HG02642 (cell line): ENCODE measurements around the gene TMEM178B.
"Not testable (repeated sequence)": the region's sequence is repeated elsewhere in the genome, so short reads cannot be mapped to it uniquely, and the experiment has no call there.

Experiments
- ATAC-seq: cut with Tn5 transposase; IDR thresholded peaks from one replicate; pipeline ENCODE4 v1.9.1; 2021; ENCODE audit warnings: mild to moderate bottlenecking; ENCODE audit not compliant: unreplicated experiment, poor library complexity

TMEM178B gene

DNA sequence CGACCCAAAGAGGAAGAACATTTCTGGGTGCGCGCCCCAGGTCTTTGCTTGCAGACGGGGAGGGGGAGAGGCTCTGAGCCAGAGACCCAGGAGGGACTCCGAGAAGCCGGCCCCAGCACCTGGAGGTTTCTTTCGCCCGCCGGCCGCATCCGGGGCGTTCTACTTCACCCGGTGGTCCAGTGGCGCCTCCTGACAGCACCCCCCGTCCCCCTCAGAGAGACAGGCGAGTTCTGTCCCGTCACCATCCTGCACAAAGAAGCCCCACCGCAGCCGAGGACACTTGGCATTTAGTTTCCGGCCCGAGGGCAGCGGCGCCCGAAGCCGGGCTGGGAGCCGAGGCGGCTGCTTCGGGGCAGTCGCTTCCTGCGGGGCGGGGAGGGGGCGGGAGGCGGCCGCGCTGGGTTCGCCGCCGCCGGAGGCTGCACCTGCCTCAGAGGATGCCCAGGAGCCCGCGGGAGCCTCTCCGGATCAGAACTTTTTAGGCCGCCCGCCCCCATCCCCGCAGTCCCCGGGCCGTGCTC, at the start of gene TMEM178B:
TMEM178B (plus strand) TSS at position 424 of the 521 bp plus-strand sequence.
- ATAC-seq, result no peak

DNA sequence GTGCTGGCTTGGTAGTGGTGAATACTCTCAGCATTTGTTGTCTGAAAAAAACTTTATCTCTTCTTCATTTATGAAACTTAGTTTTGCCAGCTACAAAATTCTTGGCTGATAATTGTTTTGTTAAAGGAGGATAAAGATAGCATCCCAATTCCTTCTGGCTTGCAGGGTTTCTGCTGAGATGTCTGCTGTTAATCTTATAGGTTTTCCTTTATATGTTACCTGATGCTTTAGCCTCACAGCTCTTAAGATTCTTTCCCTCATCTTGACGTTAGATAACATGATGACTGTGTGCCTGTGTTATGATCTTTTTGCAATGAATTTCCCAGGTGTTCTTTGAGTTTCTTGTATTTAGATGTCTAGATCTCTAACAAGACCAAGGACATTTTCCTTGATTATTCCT, 49.2 kb upstream of the TMEM178B start:
- no peak for ATAC-seq

DNA sequence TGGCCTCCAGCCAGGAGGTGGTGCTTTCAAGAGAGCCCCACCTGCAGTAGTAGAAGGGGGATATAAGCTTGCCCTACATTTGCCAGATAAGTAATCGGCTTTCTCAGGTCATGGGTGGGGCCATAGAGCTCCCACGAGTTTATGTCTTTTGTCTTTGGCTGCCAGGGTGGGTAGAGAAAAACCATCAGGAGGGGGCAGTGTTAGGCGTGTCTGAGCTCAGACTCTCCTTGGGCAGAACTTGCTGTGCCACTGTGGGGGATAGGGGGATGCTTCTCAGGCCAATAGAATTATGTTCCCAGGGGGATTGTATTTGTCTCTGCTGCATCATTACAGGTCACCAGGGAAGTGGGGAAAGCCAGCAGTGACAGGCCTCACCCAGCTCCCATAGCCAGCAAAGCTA, 46.8 kb upstream of the TMEM178B start:
- no peak for ATAC-seq

DNA sequence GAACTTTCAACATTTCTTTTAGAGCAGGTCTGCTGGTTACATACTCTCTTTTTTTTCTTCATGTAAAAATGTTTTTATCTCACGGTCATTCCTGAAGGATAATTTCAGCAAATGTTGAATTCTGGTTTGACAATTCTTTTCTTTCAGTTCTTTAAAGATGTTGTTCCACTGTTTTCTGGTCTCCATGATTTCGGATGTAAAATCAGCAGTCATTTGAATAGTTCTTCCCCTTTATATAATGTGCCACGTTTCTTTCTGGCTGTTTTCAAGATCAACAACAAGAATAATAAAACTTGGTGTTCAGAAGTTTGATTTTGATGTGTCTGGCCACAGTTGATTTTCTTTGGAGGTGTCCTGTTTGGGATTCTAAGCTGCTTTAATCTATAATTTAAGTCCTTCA, 45.1 kb upstream of the TMEM178B start:
- no peak for ATAC-seq

DNA sequence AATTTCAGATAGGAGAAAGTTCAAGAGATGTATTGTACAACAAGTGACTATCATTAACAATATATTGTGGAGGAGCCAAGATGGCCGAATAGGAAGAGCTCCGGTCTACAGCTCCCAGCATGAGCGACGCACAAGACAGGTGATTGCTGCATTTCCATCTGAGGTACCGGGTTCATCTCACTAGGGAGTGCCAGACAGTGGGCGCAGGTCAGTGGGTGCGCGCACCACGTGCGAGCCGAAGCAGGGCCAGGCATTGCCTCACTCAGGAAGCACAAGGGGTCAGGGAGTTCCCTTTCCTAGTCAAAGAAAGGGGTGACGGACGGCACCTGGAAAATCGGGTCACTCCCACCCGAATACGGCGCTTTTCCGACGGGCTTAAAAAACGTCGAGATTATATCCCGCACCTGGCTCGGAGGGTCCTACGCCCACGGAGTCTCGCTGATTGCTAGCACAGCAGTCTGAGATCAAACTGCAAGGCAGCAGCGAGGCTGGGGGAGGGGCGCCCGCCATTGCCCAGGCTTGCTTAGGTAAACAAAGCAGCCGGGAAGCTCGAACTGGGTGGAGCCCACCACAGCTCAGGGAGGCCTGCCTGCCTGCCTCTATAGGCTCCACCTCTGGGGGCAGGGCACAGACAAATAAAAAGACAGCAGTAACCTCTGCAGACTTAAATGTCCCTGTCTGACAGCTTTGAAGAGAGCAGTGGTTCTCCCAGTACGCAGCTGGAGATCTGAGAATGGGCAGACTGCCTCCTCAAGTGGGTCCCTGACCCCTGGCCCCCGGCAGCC, 41.1 kb upstream of the TMEM178B start:
- ATAC-seq, result not testable (repeated sequence)

DNA sequence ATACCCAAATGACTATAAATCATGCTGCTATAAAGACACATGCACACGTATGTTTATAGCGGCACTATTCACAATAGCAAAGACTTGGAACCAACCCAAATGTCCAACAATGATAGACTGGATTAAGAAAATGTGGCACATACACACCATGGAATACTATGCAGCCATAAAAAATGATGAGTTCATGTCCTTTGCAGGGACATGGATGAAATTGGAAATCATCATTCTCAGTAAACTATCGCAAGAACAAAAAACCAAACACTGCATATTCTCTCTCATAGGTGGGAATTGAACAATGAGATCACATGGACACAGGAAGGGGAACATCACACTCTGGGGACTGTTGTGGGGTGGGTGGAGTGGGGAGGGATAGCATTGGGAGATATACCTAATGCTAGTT, 35.8 kb upstream of the TMEM178B start:
- ATAC-seq, result not testable (repeated sequence)

DNA sequence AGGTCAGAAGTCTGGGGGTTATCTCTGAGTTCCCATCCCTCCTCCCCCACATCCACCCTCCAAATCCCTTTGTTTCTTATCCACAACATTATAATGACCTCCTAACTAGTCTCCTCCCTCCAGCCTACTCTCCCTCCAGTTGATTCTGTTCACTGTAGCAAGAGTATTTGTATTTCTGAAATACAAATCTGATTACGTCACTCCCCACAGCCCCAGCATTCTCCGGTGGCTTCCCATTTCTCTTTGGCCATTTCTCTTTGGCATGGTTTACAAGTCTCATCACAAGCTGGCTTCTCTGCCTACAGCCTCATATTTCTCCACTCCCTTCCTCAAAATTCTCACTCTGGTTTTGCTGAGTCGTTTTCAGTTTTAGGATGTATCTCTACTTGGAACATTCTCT, 34.5 kb upstream of the TMEM178B start:
- ATAC-seq, result no peak

DNA sequence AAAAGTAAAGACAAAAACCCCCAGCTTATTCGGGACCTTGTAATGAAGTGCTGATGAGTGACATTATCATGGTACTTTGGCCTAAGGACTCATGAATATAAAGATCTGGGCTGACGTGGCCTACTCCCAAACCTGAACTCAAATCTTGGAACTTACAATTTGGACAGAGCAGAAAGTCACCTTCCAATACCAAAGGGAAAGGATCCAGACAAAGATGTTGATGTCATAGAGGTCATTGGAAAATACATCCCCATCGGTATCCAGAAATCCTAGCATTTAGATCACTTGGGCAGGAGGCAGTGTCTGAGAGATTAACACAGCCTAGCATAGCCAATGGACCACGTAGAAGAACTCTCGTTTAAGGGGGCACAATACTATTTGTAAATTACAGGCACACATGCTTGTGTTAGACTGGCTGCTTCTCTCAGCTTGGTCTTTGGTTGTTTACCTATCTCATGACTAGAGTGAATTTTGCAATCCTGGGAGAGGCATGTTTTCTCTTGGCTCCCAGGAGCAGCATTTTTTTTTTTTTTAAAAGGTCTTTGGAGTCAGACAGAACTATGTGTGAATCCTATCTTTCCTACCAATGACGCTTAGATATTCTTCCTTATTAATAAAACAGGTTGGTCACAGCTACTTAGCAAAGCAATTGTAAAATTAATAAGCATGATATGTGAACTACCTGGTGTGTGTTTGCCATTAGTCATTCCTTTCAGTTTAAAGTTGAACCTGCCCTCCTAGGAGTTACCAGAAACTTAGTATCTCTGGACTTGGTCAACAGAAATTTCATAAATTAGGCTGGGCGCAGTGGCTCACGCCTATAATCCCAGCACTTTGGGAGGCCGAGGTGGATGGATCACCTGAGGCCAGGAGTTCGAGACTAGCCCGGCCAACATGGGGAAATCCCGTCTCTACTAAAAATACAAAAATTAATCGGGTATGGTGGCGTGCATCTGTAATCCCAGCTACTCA, 31.4 kb upstream of the TMEM178B start:
- no peak for ATAC-seq

DNA sequence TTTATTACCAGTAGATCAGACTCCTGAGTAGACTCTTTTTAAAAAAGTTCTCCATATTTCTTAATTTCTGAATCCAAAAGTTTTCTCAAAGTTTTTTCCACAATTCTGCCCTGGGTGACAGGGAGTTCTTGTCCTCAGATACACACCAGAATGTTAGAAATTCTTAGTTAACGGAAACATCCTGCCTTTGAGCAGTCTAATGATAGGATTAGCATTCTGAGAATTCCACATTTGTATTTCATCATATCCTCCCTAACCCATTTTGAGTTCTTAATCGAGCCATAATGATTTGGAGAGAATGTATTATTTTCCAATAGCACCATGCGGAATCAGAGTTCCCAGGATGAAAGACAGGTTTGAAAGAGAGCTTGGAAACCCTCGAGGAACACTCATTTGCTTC, 30.2 kb upstream of the TMEM178B start:
- no peak for ATAC-seq

DNA sequence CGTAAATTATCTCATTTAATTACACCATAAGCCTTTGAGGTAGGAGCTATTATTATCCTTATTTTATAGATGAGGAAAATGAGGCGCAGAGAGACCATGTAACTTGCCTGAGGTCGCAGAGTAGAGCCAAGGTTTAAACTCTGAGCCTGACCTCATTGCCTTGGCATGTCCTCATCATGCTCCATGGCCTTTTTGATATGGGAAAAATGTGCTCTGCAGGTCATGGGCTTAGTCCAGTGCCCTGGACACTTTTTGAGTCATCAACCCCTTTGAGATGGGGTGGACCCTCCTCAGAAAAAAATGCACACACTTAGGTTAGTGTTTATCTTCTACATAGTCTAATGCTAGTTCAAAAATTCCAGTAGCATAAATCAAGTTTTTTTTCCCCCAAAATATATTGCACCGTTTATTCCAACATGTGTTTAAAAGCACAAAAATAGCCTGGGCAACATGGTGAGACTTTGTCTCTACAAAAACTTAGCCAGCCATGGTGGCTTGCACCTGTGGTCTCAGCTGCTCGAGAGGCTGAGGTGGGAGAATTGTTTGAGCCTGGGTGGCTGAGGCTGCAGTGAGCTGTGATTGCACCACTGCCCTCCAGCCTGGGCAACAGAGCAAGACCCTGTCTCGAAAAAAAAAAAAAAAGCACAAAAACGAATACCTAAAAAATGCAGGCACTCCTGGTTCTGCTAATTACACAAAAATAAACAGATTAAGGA, 28.6 kb upstream of the TMEM178B start:
- ATAC-seq, result no peak

DNA sequence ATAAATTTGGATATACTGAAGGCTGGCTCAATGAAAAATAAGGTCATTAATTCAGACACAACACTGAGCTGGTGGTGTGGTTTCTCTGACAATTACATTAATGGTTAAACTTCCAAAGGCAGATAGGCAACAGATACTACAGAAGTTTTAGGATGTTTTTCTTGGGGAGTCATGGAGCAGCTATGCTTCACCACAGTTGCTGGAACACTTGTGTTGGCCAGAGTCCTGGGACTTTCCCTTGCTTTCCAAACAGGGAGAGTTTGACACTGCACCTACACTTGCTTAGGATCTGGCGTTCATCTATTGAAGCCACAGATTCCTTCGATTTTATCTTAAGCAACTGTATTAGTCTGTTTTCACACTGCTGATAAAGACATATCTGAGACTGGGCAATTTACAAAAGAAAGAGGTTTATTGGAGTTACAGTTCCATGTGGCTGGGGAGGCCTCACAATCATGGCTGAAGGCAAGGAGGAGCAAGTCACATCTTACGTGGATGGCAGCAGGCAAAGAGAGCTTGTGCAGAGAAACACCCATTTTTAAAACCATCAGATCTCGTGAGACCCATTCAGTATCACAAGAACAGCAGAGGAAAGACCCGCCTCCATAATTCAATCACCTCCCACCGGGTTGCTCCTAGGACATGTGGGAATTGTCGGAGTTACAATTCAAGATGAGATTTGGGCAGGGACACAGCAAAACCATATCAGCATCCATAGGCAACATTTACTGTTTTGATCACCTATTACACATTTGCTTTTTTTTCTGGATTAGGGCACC, 27.8 kb upstream of the TMEM178B start:
- no peak for ATAC-seq

DNA sequence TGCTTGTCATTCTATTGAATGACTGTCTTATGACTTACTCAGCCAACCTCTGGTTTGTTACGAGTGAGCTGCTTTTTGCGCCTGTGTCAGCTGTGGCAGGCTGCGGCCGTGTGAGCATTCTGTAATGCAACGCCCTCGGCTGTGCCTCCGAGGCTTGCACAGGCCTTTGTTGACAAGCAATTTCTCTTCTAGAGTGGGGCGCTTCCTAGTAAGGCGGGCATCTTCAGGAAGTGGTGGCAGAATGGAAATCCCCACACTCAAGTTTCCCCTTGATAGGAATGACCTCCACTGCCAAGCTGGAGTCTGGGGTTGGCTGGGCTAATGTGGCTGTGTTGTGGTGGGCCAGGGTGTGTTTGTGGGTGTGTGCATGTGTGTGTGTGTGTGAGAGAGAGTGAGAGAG, 20.2 kb upstream of the TMEM178B start:
- ATAC-seq, result no peak

DNA sequence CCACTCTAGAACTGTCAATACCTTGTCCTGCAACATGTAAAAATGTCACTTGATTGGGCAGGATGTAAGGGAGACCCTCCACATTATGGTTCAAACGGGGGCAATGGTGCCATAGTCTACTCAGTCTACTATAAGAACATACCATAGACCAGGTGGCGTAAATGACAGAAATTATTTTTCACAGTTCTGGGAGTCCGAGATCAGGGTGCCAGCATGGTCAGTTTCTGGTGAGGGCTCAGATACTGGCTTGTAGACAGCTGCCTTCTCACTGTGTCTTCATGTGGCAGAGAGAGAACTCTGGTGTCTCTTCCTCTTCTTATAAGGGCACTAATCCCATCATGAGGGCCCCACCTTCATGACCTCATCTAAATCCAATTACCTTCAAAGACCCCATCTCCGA, 18.7 kb upstream of the TMEM178B start:
- ATAC-seq, result no peak

DNA sequence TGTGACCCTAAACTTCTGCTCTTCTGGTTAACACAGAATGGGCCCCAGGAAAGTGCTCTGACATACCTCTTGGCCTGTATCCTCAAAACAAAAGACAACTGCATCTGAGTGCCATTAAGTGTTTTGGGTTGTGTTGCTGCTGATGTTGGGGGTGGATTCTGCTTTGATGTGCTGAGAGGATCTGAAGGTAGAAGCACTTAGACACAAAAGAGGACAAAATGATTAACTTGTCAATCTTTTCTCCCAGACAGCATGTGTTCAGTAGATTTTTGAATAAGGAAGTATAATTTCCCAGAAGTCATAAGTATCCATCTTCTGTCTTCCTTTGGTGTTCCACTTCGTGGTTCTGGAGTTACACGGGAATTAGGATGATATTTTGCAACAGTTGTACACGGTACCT, 16.1 kb upstream of the TMEM178B start:
- no peak for ATAC-seq

DNA sequence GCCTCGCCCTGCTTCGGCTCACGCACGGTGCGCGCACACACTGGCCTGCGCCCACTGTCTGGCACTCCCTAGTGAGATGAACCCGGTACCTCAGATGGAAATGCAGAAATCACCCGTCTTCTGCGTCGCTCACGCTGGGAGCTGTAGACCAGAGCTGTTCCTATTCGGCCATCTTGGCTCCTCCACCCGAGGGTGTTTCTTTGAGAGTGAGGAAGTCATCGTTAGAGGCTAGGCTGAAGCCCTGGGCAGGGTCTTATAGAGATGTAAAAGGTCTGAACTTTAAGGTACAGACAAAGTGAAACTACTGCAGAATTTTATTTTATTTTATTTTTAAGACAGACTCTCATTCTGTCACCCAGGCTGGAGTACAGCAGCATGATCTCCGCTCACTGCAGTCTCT, 6.0 kb upstream of the TMEM178B start:
- ATAC-seq, result not testable (repeated sequence)

DNA sequence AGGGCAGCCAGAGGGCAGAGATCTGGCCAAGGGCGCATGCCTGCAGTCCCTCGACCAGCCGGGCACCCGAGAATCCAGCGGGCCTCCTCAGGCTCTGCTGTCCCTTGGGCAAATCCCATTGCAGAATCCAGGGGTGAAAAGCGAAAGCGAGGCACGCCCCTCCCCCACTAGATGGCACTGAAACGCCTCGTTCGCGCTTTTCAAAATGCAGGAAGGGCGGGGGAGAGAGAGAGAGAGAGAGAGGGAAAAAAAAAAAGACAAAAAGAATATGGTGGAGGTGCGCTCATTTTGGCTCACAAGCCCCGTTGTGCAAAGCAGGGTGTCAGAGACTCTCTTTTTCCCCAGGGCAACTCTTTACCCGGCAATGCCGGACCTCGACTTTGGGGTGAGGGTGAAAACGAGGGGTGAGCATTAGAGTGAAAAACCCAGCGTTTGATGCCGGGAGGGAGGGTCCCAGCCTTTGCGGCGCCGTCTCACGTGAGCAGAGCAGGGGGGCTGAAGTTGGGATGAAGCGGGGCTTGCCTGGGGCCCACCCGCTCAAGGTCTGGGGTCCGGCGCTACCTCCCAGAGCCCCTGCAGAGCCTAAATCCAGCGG, 2.5 kb upstream of the TMEM178B start:
- ATAC-seq, result no peak

DNA sequence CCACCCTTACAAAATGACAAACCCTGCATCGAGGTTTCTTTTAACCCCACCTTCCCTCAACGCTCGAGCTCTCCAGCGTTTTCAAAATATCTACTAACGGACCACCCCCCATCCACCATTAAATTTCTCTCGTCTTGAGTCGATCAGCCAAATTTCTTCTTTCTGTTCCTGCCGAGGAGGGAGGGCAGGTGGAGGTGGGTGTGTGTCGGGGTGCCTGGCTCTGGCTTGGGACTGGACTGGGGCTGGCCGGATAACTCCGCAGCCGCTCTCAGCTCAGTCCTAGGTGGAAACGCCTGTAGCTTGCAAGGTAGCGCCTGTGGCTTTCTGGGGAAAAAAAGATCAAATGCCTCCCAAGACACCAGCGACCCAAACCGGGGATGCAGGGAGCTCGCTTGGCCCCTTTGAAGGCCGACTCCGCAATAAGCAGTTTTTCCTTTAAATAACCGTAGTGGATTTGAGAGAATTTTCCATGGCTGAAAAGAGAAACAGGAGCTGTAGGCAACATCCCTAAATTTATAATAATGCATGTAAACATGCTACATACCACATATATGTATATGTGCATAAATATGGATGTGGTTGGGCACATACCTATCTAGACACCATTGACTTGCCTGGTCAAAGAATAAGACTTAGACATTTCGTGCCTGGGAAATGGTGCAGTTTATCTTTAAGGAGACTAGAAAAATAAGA, 1.9 kb upstream of the TMEM178B start:
- ATAC-seq, result no peak

DNA sequence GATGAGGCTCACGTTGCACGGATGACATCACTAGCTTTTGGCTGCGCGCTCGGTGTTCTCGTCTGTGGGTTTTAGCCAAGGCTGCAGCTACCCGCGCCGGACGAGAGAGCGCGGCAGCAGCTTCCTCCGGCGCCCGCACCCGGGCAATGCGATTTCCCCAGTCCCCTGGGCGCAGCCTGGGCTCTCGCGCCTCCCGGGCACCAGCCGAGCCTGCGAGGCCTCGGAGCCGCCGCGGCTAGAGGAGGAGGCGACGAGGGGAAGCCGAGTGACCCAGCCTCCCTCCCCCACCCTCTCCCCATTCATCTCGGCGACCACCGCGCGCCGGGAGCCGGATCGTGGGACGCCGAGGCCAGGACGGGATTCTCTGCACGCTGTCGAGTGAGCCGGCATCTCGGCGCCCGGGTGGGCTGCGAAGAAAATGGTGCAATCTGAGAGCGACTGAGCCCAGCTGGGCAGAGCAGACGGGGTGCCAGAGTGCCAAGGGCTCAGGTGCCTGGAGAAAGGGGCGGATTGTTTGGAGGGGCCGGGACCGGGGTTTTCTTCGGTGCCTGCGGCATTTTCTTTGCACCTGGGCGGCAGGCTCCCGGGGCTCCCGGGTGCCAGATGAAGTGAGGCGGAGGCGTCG, 1.2 kb upstream of the TMEM178B start:
- ATAC-seq, result no peak
